IPS DF 19.7 (cell line): Measurements from ENCODE around the gene CTCFL.
"Not testable (repeated sequence)": the region's sequence is repeated elsewhere in the genome, so short reads cannot be mapped to it uniquely, and the experiment has no call there.

Experiments
- DNase-seq: peaks from one replicate; pipeline ENCODE4 v3.0.0-alpha.2; 2013; ENCODE audit warnings: low read depth, low spot score

The CTCFL gene

GRCh38 chr20:57536120-57536708 lies 11.3 kb upstream of the CTCFL start:
- DNase-seq, result no peak

- DNase-seq, result no peak
These were observed 10.4 kb upstream of the CTCFL start for GRCh38 chr20:57535297-57535696.

- DNase-seq, result no peak
These were observed 7.2 kb upstream of the CTCFL start for GRCh38 chr20:57532104-57532503.

GRCh38 chr20:57530327-57530981 lies 5.5 kb upstream of the CTCFL start:
- no peak for DNase-seq

- no peak for DNase-seq
These were observed 4.9 kb upstream of the CTCFL start for GRCh38 chr20:57529810-57530209.

GRCh38 chr20:57529160-57529585 lies 4.2 kb upstream of the CTCFL start:
- no peak for DNase-seq

GRCh38 chr20:57528148-57528547 lies 3.2 kb upstream of the CTCFL start:
- no peak for DNase-seq

- no peak for DNase-seq
These were observed 2.8 kb upstream of the CTCFL start for GRCh38 chr20:57527728-57528127.

- DNase-seq, result no peak
These were observed 2.0 kb upstream of the CTCFL start for GRCh38 chr20:57526885-57527460.

- DNase-seq, result no peak
These were observed 1.3 kb upstream of the CTCFL start for GRCh38 chr20:57526087-57526884.

- no peak for DNase-seq
These were observed 567 bp upstream of the CTCFL start for GRCh38 chr20:57525328-57526086.

GRCh38 chr20:57523782-57524181 lies 1.2 kb downstream of the CTCFL start:
- no peak for DNase-seq

- no peak for DNase-seq
These were observed 2.4 kb downstream of the CTCFL start for GRCh38 chr20:57522380-57523140.

- DNase-seq, result no peak
These were observed 7.0 kb downstream of the CTCFL start for GRCh38 chr20:57517904-57518303.

GRCh38 chr20:57514273-57514751 lies 10.6 kb downstream of the CTCFL start:
- DNase-seq, result no peak

GRCh38 chr20:57513199-57513598 lies 11.7 kb downstream of the CTCFL start:
- no peak for DNase-seq

GRCh38 chr20:57512432-57512831 lies 12.5 kb downstream of the CTCFL start:
- DNase-seq, result no peak

- DNase-seq, result not testable (repeated sequence)
These were observed 13.2 kb downstream of the CTCFL start for GRCh38 chr20:57511709-57512108.

GRCh38 chr20:57509665-57510237 lies 15.2 kb downstream of the CTCFL start:
- no peak for DNase-seq

- DNase-seq, result no peak
These were observed 16.1 kb downstream of the CTCFL start for GRCh38 chr20:57508831-57509230.
